ENCODE results near the gene TAF11L11.
"Not testable (repeated sequence)": the region's sequence is repeated elsewhere in the genome, so short reads cannot be mapped to it uniquely, and the experiment has no call there.

Gene TAF11L11

DNA sequence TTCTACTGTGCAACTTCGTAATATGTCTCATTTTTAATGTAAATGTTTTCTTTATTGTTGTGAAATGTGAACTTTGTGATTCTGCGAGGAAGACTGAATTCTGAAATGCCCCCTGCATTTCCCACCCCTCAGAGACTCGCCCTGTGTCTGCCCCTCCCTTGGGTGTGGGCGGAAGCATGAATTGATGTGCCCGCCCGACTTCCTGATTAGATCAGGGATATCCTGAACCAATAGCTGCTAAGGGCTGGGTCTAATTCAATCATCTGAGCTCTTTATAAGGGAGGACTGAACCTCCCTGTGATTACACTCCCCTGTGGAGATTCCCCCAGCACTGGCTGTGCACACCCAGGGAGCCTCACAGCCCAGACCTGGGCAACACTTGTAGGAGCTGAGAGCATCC lies at the start of gene TAF11L11:
TAF11L11 (plus strand) TSS at position 304 of the 400 bp plus-strand sequence.
- H3K4me3 ChIP-seq, H3K27ac ChIP-seq: not testable (repeated sequence)

GRCh38 chr5:17585658-17586057 lies 18.3 kb upstream of the TAF11L11 start, which contains the start of gene TAF11L7:
Gene TAF11L7 (minus strand): TSS chr5:17585758.
- not testable (repeated sequence) for H3K27ac ChIP-seq, H3K4me3 ChIP-seq

- H3K4me3 ChIP-seq = not testable (repeated sequence)
These were observed 13.1 kb upstream of the TAF11L11 start, which contains the start of gene TAF11L8 for GRCh38 chr5:17590860-17591259. Gene TAF11L8 (minus strand): TSS chr5:17590960.

DNA sequence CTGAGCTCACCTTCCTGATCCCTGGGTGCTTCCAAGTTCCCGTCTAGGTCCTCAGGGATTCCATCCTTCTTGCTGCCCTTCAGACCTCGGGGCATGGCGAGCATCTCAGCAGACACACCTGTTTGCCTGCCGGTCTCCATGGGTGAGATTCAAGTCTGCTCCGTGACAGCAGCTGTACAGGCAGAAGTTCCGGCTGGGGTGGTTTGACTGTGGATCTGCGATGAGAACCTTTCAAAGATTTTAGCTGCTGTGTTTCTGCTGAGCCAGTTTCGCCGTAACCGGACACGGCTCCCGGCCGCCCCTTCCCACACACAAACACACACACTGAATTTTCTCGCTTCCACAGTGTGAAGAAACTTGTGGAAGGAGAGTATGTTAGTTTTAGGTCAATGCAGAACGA lies 9.7 kb upstream of the TAF11L11 start, which contains the start of gene TAF11L9:
TAF11L9 (minus strand) TSS at position 140 of the 400 bp plus-strand sequence.
- not testable (repeated sequence) for H3K27ac ChIP-seq, H3K4me3 ChIP-seq

More at GRCh38 chr5:17590860-17591259, 13.1 kb upstream of the TAF11L11 start, which contains the start of gene TAF11L8:
- H3K27ac ChIP-seq = not testable (repeated sequence)

- H3K4me3 ChIP-seq, H3K27ac ChIP-seq: not testable (repeated sequence)
These were observed 6.3 kb upstream of the TAF11L11 start, which contains the start of gene TAF11L10 for GRCh38 chr5:17597728-17598127. Gene TAF11L10 (minus strand): TSS chr5:17597828.

- H3K4me3 ChIP-seq = no peak overlapping the region
- H3K27ac ChIP-seq = no peak overlapping the region
These were observed 968 bp downstream of the TAF11L11 start for GRCh38 chr5:17604951-17605350.

DNA sequence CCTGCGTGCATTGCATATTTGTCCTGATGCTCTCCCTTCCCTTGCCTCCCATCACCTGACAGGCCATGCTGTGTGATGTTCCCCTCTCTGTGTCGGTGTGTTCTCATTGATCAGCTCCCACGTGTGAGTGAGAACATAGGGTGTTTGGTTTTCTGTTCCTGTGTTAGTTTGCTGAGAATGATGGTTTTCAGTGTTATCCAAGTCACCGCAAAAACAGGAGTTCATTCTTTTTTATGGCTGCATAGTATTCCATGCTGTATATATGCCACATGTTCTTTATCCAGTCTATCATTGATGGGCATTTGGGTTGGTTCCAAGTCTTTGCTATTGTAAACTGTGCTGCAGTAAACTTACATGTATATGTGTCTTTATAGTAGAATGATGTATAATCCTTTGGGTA lies 3.5 kb downstream of the TAF11L11 start:
- not testable (repeated sequence) for H3K27ac ChIP-seq, H3K4me3 ChIP-seq

DNA sequence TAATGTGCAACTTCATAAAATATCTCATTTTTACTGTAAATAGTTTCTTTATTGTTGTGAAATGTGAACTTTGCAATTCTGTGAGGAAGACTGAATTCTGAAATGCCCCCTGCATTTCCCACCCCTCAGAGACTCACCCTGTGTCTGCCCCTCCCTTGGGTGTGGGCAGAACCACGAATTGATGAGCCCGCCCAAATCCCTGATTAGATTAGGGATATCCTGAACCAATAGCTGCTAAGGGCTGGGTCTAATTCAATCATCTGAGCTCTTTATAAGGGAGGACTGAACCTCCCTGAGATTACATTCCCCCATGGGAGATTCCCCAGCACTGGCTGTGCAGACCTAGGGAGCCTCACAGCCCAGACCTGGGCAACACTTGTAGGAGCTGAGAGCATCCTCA lies 6.1 kb downstream of the TAF11L11 start, which contains the start of gene TAF11L12:
TAF11L12 (plus strand) TSS at position 301 of the 400 bp plus-strand sequence.
- H3K27ac ChIP-seq, H3K4me3 ChIP-seq: not testable (repeated sequence)

GRCh38 chr5:17614872-17615605 lies 11.1 kb downstream of the TAF11L11 start:
- Histone ChIP-seq H3K27ac (no peak overlapping the region), H3K4me3 (no peak overlapping the region)

DNA sequence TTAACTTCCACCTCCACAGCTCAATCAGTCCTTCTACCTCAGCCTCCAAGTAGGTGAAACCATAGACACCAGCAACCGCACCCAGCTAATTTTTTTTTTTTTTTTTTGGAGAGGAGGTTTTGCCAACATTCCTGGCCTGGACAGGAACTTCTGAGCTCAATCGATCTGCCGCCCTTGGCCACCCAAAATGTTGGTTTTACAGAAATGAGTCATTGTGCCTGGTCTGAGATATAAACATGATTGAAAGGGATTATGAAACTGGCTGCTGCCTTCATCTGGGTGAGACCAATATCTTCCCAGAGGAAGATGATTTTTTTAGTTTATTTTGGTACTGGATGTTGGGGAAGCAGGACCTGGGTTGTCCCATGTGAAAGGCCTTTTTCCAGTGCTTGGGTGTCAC lies 15.4 kb downstream of the TAF11L11 start:
- no peak overlapping the region for H3K4me3 ChIP-seq
- H3K27ac ChIP-seq = no peak overlapping the region

GRCh38 chr5:17620627-17621026 lies 16.6 kb downstream of the TAF11L11 start:
- Histone ChIP-seq H3K4me3 (no peak overlapping the region), H3K27ac (no peak overlapping the region)

- no peak overlapping the region for H3K4me3 ChIP-seq
- no peak overlapping the region for H3K27ac ChIP-seq
These were observed 21.7 kb downstream of the TAF11L11 start for GRCh38 chr5:17625686-17626085.

DNA sequence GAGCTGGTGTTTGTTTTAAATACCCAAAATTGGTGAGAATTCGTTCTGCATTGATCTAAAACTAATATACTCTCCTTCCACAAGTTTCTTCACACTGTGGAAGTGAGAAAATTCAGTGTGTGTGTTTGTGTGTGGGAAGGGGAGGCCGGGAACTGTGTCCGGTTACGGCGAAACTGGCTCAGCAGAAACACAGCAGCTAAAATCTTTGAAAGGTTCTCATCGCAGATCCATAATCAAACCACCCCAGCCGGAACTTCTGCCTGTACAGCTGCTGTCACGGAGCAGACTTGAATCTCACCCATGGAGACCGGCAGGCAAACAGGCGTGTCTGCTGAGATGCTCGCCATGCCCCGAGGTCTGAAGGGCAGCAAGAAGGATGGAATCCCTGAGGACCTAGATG lies 27.8 kb downstream of the TAF11L11 start, which contains the start of gene TAF11L13:
TAF11L13 (plus strand) TSS at position 301 of the 400 bp plus-strand sequence.
- not testable (repeated sequence) for H3K4me3 ChIP-seq

GRCh38 chr5:17634160-17634559 lies 30.2 kb downstream of the TAF11L11 start, which contains the start of gene TAF11L14:
Gene TAF11L14 (plus strand): TSS chr5:17634460.
- no peak within 1 kb of the TSS for H3K27ac ChIP-seq
- no peak within 1 kb of the TSS for H3K4me3 ChIP-seq

More for the DNA sequence above, 27.8 kb downstream of the TAF11L11 start, which contains the start of gene TAF11L13:
- H3K27ac ChIP-seq = not testable (repeated sequence)

DNA sequence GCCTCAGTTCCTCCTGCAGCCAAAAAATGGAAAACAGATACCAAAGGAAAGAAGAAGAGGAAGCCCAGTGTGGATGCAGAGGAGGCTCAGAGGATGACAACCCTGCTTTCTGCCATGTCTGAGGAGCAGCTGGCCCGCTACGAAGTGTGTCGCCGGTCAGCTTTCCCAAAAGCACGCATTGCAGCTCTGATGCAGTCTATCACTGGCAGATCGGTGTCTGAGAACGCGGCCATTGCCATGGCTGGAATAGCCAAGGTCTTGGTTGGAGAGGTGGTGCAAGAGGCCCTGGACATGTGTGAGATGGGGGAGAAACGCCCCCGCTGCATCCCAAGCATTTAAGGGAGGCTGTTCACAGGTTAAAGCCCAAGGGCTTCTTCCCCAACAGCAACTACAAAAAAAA lies 45.2 kb downstream of the TAF11L11 start:
- H3K4me3 ChIP-seq, H3K27ac ChIP-seq: not testable (repeated sequence)

GRCh38 chr5:17655201-17655759 lies 51.3 kb downstream of the TAF11L11 start:
- not testable (repeated sequence) for H3K27ac ChIP-seq, H3K4me3 ChIP-seq
